Measurements from ENCODE around the gene ITPKB.

GRCh38 chr1:226741009-226741408 lies 1.9 kb upstream of the ITPKB start:
- TF ChIP-seq CTCF (CRISPR knock-in tag; IDR thresholded peaks at IDR 0.05) (no peak), KMT2A (CRISPR knock-in tag; IDR thresholded peaks at IDR 0.05) (no peak), EP300 (IDR thresholded peaks at IDR 0.05; ENCODE audit: low read depth in 2 of 2, low read length in 2 of 2) (no peak), EP300 (CRISPR knock-in tag; IDR thresholded peaks at IDR 0.05; ENCODE audit: borderline replicate concordance) (no peak), FOSL1 (CRISPR knock-in tag; IDR thresholded peaks at IDR 0.05; ENCODE audit: borderline replicate concordance) (no peak), HMGXB4 (CRISPR knock-in tag; IDR thresholded peaks at IDR 0.05; ENCODE audit: borderline replicate concordance in 1 of 2, low read depth in 1 of 2) (no peak), EEA1 (CRISPR knock-in tag; IDR thresholded peaks at IDR 0.05; ENCODE audit: borderline replicate concordance) (no peak), ETV6 (CRISPR knock-in tag; conservative IDR thresholded peaks at IDR 0.05) (no peak)
- TF ChIP-seq, protein P1, sequence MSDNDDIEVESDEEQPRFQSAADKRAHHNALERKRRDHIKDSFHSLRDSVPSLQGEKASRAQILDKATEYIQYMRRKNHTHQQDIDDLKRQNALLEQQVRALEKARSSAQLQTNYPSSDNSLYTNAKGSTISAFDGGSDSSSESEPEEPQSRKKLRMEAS (IDR thresholded peaks at IDR 0.05) = no peak
- TF ChIP-seq, protein P2, sequence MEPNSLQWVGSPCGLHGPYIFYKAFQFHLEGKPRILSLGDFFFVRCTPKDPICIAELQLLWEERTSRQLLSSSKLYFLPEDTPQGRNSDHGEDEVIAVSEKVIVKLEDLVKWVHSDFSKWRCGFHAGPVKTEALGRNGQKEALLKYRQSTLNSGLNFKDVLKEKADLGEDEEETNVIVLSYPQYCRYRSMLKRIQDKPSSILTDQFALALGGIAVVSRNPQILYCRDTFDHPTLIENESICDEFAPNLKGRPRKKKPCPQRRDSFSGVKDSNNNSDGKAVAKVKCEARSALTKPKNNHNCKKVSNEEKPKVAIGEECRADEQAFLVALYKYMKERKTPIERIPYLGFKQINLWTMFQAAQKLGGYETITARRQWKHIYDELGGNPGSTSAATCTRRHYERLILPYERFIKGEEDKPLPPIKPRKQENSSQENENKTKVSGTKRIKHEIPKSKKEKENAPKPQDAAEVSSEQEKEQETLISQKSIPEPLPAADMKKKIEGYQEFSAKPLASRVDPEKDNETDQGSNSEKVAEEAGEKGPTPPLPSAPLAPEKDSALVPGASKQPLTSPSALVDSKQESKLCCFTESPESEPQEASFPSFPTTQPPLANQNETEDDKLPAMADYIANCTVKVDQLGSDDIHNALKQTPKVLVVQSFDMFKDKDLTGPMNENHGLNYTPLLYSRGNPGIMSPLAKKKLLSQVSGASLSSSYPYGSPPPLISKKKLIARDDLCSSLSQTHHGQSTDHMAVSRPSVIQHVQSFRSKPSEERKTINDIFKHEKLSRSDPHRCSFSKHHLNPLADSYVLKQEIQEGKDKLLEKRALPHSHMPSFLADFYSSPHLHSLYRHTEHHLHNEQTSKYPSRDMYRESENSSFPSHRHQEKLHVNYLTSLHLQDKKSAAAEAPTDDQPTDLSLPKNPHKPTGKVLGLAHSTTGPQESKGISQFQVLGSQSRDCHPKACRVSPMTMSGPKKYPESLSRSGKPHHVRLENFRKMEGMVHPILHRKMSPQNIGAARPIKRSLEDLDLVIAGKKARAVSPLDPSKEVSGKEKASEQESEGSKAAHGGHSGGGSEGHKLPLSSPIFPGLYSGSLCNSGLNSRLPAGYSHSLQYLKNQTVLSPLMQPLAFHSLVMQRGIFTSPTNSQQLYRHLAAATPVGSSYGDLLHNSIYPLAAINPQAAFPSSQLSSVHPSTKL (CRISPR knock-in tag; IDR thresholded peaks at IDR 0.05) = no peak
